ENCODE results near the gene CACNB1. TPM values are rescaled to one million over a fixed set of nuclear protein-coding genes. Genes with fewer than 3 reads are reported as not detected.

CACNB1 gene
- total and polyA plus RNA-seq, 9 donors, result 2.6 to 17.7 (median 9.2) TPM

DNA sequence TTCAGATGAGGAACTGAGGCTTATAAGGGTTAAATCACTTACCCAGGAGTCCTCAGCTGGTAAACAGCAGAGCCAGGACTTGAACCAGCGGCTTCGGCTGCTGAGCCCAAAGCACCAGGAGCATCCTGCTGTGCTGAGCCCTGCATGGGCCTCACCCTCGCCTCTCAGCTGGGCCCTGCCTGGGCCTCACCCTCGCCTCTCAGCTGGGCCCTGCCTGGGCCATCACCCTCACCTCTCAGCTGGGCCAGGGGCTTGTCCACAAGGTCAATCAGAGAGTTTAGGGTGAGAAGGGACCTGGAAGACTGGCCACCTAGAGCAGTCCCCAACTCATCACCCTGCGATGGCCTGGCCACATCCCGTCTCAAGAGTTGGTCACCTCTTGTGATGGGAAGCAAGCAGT lies 24.1 kb upstream of the CACNB1 start:
- DNase-seq, result no peak
- 93 to 97% (median 96%) methylated on average over 6 of the region's 6 CpGs for WGBS, 3 donors
- TF ChIP-seq, protein P1, sequence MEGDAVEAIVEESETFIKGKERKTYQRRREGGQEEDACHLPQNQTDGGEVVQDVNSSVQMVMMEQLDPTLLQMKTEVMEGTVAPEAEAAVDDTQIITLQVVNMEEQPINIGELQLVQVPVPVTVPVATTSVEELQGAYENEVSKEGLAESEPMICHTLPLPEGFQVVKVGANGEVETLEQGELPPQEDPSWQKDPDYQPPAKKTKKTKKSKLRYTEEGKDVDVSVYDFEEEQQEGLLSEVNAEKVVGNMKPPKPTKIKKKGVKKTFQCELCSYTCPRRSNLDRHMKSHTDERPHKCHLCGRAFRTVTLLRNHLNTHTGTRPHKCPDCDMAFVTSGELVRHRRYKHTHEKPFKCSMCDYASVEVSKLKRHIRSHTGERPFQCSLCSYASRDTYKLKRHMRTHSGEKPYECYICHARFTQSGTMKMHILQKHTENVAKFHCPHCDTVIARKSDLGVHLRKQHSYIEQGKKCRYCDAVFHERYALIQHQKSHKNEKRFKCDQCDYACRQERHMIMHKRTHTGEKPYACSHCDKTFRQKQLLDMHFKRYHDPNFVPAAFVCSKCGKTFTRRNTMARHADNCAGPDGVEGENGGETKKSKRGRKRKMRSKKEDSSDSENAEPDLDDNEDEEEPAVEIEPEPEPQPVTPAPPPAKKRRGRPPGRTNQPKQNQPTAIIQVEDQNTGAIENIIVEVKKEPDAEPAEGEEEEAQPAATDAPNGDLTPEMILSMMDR (IDR thresholded peaks at IDR 0.05), result no peak
- TF ChIP-seq EP300 (IDR thresholded peaks at IDR 0.05) (no peak), POLR2A (IDR thresholded peaks at IDR 0.05) (no peak)
- H3K4me3 ChIP-seq, result no peak overlapping the region
- H3K36me3 ChIP-seq, result no peaks in the 10 kb centered on the region
- no peaks in the 10 kb centered on the region for H3K27me3 ChIP-seq
- intact Hi-C loops (cut with DNase I), result loop anchor here in 1 of 4 donors (10.0 kb wide), 1 partner anchor 843 kb away; the partner anchor contains the start of gene THRA
- no peak overlapping the region for H3K27ac ChIP-seq
- peaks cover 2% of the 10 kb centered on the region for H3K4me1 ChIP-seq (ENCODE audit: insufficient read depth)
- H3K9me3 ChIP-seq, result no peaks in the 10 kb centered on the region

DNA sequence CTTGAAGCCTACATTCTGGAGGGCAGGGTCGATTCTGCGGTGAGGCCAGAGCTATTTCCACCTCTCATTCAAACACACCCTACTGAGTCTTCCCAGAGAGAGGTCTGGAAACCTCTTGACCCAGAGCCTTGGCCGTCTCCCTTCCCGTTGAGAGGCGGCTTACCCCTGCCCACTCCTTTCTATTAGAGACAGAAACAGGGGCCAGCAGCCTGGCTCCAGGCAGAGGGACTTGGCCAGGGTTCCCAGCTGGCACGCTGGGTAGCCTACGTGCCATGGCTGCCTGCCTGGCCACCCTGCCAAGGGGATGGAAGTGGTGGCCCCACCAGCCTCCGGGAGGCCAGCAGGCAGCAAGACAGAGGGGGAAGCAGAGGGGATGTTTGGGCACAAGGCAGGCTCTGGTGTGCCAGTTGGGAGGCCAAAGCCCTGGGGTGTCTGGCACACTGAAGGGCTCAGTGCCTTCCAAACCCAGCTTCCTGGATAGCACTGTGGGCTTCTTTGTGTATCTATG lies 22.2 kb upstream of the CACNB1 start:
- intact Hi-C loops (cut with DNase I), result loop anchor here in 1 of 4 donors (10.0 kb wide), 1 partner anchor 845 kb away; the partner anchor contains the start of gene THRA
- Histone ChIP-seq H3K36me3 (no peaks in the 10 kb centered on the region), H3K4me1 (ENCODE audit: insufficient read depth) (no peaks in the 10 kb centered on the region), H3K27ac (no peak overlapping the region), H3K9me3 (no peaks in the 10 kb centered on the region), H3K4me3 (no peak overlapping the region), H3K27me3 (no peaks in the 10 kb centered on the region)
- TF ChIP-seq EP300 (IDR thresholded peaks at IDR 0.05) (no peak), POLR2A (IDR thresholded peaks at IDR 0.05) (no peak)
- TF ChIP-seq, protein P1 (IDR thresholded peaks at IDR 0.05), result no peak
- DNase-seq, result no peak
- 56 to 70% (median 58%) methylated on average over 8 of the region's 8 CpGs for WGBS, 3 donors

DNA sequence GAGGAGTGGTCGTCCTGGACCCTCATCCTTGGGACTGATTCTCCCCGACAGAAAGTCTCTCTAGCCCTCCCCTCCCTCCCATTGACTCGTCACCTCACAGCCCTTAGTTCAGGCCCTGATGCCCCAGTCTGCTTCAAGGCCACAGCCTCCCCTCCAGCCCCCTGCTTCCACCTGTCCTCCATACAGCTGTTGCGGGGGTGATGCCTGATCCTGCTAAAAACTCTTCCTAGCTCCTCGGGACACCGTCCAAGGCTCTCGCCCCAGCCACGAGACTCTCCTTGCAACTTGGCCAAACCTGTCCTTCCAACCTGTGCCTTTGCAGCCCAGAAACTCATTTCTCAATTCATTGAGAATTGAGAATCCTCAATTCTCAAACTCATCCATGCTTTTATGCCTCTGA lies 21.4 kb upstream of the CACNB1 start:
- no peak overlapping the region for H3K4me3 ChIP-seq
- no peaks in the 10 kb centered on the region for H3K36me3 ChIP-seq
- no peaks in the 10 kb centered on the region for H3K27me3 ChIP-seq
- H3K27ac ChIP-seq, result no peak overlapping the region
- TF ChIP-seq, protein P1 (IDR thresholded peaks at IDR 0.05), result no peak
- TF ChIP-seq EP300 (IDR thresholded peaks at IDR 0.05) (no peak), POLR2A (IDR thresholded peaks at IDR 0.05) (no peak)
- no peaks in the 10 kb centered on the region for H3K9me3 ChIP-seq
- H3K4me1 ChIP-seq (ENCODE audit: insufficient read depth), result no peaks in the 10 kb centered on the region
- 14 to 38% (median 19%) methylated on average over 8 of the region's 8 CpGs for WGBS, 3 donors
- DNase-seq, result no peak
- intact Hi-C loops (cut with DNase I), result no loop called here

DNA sequence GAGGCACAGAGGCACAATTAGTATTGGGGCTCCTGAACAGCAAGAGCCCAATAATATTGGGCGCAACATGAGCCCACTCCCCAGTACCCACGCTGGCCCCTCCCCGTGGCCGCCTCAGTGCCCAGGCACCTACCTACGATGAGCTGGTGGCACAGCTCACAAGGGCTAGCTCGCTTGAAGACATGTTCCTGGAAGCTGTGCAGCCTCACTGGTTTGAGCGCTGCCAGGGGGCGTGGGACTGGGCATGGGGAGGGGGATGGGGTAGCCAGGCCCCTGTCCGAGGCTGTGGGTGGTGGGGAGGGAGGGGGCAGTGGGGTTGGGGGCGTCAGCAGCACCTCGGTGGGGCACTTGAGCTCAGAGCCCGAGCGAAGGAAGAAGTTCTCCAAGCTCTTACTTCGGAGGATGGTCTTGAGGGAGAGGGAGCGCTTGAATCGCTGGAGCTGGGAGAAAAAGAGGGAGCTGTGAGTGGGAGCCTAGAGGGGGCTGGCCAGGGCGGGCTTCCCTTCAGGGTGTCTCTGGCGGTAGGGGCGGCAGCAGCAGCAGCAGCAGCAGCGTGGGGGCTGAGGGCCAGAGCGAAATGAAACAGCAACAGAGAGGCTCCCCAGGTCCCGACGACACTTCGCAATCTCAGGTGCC lies 20.4 kb upstream of the CACNB1 start:
- Histone ChIP-seq H3K4me1 (ENCODE audit: insufficient read depth) (no peaks in the 10 kb centered on the region), H3K27ac (no peak overlapping the region), H3K4me3 (no peak overlapping the region), H3K9me3 (no peaks in the 10 kb centered on the region), H3K27me3 (no peaks in the 10 kb centered on the region), H3K36me3 (no peaks in the 10 kb centered on the region)
- TF ChIP-seq, protein P1 (IDR thresholded peaks at IDR 0.05), result no peak
- TF ChIP-seq POLR2A (IDR thresholded peaks at IDR 0.05), result no peak
- no peak for TF ChIP-seq EP300 (IDR thresholded peaks at IDR 0.05)
- WGBS, 3 donors, result 22 to 32% (median 27%) methylated on average over 24 of the region's 24 CpGs
- intact Hi-C loops (cut with DNase I), result no loop called here
- no peak for DNase-seq

All from ovary (tissue), 9 donors.